Urothelium cell line (cell line): ENCODE data around the gene NTRK3.
A peak's percentile ranks its signal among the peaks of the same experiment; 100 is the strongest.

ENCODE experiments used
- DNase-seq: peaks from one replicate; pipeline ENCODE4 v3.0.0; 2011; ENCODE audit warnings: low spot score, mixed read lengths
- FAIRE-seq: peaks from 2 replicates; lab custom pipeline; 2011; peaks lifted over from hg19 to GRCh38; lab: Jason Lieb, UNC

NTRK3 gene

DNA sequence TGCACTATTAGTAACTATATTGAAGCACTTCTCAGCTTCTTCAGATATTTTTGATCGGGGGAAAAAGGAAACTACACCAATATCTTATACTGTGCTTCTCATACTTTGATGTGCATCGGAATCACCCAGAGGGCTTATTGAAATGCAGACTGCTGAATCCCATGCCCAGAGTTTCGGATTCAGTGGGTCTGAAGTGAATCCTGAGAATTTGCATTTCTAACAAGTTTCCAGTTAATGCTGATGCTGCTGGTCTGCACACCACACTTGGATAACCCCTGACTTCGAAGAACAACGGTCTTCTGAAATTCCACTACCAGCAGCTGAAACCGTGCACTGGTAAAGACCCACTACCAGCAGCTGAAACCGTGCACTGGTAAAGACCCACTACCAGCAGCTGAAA lies 243.9 kb downstream of the NTRK3 start:
- no peak for DNase-seq
- no peak for FAIRE-seq

DNA sequence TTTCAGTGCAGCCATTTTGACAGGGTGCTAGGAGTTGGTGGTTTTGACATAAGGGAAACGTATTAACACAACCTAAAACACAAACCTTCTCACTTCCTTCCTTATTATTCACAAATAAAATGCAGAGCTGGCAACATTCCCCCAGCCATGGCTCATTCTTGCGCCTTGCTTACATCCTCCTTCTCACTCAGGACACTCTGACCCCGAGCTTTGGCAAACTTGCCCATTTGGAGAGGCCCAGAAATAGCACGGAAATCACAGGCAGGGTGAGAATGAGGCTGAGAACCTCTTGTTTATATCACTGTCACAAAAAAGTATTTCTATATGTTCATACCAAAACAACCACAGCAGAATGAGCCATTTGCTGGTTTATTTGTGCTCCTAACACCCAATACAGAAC lies 244.3 kb downstream of the NTRK3 start:
- FAIRE-seq (no peak), DNase-seq (no peak)

DNA sequence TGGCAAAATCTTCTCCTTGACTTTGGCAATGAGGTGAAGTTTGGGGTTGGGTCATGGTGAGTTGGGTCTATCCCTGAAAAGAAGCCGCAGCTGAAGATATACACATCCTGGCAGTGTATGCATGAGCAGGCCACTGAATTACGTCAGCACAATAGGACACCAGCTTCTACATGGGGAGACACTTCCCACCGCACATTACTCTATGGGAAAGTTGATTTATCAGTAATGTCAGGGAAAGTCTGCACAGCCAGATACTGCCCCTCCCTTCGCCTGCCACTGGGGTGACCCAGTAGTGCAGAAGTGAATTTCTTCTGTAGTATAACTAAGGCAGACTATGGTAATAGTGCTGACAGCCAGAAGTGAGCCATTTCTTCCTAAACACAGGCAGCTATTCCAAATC lies 245.0 kb downstream of the NTRK3 start:
- no peak for FAIRE-seq
- no peak for DNase-seq

DNA sequence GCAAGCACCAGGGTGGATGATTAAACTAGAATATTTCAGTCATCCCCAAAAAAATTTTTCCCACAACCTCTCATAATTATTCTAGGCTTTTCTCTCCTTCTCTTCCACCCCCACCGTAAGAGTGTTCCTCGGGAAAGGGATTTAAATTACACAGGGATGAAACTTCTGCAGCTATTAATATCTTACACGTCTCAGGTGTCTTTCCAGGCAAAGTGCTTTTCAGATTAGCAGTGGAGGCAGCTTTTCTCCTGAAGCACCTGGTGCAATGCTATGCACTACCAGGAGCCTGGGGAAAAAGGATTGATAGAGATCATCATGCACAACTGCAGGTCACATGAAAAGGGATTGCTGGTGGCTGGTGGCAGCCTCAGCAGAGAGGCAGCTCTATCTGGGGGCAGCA lies 250.4 kb downstream of the NTRK3 start:
- DNase-seq, result no peak
- no peak for FAIRE-seq

DNA sequence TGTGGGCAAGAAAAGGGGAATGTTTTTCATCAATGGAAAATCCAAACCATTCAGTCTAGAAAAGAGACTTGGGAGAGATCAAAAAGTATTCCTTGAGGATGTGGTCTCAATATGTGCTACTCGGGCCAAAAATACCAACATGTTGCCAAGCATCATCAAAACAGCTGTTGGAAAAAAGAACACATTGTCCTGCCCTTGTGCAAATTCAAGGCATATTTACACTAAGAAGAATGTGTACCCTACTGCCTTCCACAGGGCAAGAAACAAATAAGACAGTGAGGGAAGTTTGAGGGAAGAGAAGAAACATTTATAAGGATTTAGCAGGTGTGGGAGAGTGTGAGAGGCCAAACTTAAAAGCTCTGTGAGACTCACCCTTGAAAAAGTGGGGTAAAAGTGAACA lies 252.1 kb downstream of the NTRK3 start:
- no peak for DNase-seq
- no peak for FAIRE-seq

DNA sequence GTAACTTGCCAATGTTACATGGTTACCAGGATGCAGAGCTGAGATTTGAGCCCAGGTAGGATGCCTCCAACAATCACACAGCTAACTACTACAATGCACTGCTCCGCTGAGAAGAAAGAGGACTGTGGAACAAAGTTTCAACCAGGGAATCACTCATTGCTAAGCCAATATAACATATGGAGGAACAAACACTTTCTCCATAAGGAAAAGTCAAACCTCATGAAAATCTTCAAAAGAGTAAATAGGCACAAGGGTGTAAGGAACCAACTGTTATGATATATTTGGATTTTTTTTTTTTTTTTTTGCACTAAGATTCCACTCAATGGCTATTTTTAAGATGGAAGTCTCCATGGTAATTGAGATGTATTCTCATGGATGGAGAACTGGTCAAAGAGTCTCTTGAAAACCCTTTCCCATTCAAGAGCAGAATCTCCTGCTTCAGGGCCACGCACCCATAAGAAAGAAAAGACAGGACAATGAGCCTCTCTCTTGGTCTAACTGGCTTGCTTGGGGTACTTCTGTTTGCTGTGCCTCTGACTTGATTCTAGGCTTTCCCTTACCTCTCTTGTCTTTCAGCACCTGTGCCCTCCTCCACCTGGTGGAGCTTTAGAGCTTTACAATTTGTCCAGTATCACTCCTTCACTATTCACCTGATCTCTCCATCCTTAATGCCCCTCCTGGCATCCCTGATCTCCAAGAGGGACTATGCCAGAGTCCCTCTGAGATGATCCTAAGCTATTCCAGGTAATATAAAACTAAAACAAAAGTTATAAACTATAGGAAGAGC lies 252.8 kb downstream of the NTRK3 start:
- FAIRE-seq, result no peak
- no peak for DNase-seq

DNA sequence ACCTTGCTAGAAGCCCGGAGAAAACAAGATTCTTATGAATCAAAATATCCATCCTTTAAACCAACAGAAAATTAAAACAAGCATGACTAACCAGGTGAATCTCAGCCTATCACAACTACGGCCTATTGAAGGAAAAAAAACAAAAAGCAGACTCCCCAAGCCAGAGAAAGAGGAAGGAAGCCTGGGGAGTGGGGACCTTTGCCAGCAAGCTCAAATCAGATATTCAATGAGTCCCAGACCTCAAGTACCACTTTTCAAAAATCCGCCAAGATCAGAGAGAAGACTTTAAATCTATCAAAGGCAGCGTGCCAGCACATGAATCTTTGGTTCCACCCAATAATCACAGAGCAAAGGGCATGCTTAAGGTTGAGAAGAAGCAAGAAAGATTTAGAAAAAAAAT lies 253.8 kb downstream of the NTRK3 start:
- DNase-seq, result no peak
- FAIRE-seq, result no peak

DNA sequence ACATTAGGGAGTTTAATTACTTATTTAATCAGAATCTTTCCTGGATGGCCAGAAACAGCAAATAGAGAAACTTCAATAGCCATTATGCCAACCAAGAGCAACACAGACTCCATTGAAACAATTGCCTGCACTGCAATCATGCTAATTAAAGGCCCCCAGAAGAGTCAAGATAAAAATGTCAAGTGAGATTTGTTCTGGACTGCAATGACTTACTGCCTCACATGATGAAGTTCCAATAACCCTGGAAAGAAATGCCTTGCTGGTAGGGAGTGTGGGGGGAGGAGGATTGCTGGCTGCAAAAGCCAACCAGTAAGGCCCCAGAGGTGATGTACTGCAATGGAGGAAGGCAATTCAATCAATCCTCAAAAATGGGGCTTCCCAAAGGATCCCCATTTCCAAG lies 257.9 kb downstream of the NTRK3 start:
- FAIRE-seq (no peak), DNase-seq (no peak)

DNA sequence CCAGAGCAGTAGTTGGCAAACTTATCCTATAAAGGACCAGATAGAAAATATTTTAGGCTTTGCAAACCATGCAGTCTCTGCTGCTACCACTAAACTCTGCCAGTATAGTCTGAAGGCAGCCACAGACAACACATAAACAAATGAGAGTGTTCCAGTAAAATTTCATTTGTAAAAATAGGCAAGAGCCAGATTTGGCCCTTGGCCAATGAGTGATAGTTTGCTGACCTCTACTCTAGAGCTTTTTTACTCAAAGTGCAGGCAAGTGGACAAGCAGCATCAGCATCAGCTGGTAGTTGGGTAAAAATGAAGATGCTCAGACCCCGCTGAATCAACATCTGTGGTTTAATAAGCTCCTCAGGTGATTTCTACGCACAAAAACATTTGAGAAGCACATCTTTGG lies 269.8 kb downstream of the NTRK3 start:
- FAIRE-seq (no peak), DNase-seq (no peak)

DNA sequence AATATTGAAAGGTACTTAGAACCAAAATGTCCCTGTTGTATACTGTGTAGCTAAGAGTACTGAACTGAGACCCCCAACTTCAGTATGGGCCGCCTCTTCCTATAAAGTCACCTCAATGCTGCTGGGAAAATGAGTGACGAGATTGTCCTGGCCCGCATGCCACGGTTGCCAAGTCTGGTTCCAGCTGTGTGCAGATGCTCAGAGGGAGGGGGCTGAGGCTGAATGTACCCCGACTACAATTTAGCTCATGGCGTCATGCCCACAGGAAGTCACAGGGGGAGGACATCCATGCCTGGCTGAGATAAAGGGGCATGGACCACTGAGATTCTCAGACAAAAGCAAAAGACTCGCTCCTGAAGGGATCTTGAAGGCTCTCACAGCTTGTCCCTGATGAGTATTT lies 271.1 kb downstream of the NTRK3 start:
- no peak for FAIRE-seq
- no peak for DNase-seq

DNA sequence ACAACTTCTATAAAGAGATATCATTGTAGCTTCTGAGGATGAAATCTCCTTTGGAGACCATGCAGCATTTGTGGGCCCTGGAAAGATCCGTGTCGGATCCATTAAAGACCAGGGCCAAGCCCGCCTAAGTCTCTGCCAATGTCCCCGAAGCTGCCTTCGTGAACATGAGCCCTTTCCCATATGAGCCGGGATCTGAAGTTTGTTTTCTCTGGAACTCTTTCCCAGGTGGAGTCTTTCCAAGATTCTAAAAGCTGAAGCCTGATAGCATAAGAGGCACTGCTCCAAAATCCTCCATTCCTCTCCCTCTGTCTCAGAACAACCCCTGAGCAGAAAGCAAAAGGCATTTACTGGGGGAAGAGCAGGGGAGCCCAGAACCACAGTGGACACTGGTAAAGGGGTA lies 274.6 kb downstream of the NTRK3 start:
- FAIRE-seq (no peak), DNase-seq (no peak)

DNA sequence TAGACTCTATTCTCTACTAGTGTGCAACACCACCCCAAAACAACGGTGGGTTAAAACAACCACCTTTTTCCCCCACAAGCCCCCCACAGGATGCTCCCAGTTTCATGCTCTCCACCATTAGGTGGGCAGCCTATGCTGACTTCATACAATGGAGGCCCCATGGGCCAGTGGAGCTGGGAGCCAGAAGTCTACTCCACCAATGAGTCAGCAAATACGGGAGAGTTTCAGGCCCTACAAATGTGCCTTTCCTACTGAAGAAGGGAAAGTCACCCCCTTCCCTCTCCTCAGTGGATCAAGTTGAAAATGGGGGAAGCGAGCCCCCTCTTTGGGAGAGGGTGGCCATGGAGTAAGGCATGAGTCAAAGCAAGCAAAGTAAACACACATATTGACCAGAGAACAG lies 278.6 kb downstream of the NTRK3 start:
- DNase-seq, result no peak
- FAIRE-seq, result no peak

DNA sequence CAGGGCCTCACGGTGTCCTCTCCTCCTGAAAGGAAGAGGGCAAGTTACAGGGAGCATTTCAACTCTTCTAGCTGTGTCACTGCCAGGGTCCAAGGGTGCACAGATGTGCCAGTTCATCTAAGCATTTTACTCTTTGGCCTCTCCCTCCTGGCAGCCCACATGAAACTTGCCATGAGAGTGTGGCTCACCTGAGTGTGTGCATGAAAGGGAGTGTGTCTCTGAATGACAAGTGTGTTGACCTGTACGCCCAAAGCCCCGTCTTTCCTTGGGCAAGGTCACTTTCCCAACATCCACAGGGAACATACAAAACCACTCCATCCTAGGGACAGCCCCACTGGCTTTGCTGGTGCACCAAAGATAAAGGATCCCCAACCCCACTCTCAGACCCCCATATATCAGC lies 280.0 kb downstream of the NTRK3 start:
- FAIRE-seq (peak; percentile 40), DNase-seq (no peak)

DNA sequence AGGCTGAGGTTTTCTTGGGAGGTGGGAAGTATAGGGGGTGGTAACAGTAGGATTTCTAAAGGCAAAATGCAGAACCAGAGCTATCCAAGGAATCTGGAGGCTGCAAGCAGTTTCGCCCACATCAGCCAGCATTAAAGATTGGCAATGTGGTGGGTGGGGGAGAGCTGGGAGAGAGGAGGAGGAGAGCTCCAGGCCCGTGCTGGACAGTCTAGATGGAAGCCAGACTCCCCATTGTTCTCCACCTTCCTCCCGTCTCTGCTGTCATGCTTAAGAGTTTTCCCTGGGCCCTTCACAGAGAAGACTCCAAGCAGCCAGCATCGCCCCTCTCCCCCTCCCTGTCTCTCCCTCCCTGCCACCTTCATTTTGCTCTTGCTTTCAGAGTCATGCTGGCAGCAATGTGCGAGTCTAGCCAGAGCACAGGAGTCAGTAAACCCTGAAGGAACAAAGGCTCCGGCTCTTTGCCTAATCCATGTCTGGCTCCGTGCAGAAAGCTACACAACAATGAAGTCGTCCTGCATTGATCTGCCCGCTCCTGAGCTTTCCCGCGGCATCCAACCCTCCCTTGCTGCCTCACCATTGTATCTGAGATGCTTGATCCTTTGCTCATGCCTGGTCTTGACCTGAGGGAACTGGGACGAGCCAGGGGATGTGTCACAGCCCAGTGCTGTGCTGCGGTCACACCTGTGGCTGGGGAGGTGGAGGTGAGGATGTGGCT lies 282.9 kb downstream of the NTRK3 start:
- DNase-seq (peak; percentile 64), FAIRE-seq (peak; percentile 40)

DNA sequence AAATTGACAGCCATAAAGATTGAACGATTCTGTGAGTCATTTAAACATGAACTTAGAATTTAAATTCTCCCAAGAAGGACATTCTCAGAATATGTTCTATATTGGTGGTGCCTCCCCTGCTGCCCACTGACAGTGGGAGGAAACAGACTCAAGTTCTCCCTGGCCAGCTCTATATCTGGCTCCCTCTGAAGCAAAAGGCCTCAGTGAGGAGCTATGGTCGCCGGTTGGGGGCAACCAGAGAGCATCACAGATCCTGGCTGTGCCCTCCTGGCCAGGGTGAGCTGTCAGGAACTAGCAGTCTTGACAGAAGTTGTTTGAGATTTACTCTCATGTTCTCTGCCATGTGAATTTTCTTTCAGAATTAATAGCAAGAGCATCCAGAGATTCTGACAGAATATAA lies 285.5 kb downstream of the NTRK3 start:
- no peak for FAIRE-seq
- no peak for DNase-seq

DNA sequence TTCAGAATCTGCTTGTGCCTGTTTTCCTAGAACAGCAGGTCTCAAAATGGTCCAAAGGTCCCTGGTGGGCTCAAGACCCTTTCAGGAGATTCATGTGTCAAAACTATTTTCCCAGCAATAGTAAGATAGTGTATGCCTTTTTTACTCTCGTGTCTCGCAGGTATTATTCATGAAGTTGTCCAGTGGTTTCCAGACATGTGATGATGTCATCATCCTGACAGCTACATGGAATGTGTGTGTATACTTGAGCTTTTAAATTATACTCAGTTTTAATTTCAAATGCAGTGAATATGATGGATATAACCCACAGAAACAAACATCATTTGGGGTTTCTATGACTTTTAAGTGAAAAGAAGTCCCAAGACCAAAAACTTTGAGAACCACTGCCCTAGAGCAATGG lies 288.6 kb downstream of the NTRK3 start:
- DNase-seq, result no peak

DNA sequence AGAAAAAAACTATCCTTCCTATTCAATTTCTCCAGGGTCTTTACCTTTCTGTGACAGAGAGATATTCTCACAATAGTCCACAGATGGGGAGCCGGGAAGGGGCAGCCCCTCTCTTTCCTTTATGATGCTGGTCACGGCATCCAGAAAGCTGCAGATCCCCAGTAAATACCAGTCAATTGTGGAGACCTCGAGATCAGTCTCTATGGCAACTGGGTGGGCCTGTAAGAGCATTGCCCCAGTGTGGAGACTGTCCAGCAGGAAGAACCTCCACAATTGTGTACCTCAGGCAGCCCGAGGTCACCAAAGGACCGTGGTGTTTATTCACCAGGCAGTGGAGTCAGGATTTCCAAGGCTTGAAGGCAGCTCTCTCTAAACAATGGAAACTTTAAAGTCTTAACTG lies 291.2 kb downstream of the NTRK3 start:
- DNase-seq, result no peak
- FAIRE-seq, result no peak

More for the DNA sequence above, 288.6 kb downstream of the NTRK3 start:
- no peak for FAIRE-seq

DNA sequence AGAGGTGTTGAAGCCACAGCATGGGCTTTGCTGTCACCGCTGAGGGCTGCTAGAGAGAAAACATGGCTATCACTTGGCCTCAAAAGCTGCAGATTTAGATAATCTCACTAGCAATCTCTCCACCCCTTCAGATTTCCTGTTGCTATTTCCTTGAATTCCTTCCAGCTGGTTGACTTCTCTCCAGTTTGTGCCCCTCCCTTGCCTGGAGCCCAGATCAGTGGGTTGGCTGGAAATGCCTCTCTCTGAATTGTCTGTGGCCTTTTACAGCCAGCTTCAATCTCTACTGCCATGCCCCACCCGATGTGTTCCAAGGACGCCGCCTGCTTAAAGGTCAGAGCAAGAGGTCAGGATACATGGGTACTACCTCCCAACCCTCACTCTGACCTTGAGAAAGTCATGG lies 294.1 kb downstream of the NTRK3 start:
- FAIRE-seq (no peak), DNase-seq (no peak)

DNA sequence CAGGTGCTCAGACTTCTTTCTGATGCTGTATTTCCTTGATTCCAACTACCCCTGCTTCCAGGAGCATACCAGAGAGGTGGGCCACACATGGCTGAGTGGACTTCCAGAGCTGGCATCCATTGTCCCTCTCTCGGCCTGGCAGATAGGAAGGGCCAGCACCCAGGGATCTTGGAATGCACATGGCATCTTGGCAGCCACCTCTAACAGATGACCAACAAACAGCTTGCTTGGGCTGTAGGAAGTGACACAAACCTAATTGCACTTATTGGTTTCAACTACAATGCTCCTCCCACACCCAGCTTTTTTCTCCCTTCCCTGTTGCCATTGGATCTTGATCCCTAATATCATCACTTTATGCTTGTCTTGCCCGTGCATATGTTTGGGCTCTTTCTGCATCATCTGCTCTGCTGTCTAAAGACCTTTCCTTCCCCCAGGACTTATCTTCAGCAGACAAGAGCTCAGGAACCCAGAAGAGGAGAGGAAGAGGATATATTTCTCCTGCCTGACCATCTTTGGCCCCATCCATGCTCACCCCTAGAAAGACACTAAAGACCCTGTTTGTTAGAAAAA lies 294.6 kb downstream of the NTRK3 start:
- DNase-seq (no peak), FAIRE-seq (no peak)

DNA sequence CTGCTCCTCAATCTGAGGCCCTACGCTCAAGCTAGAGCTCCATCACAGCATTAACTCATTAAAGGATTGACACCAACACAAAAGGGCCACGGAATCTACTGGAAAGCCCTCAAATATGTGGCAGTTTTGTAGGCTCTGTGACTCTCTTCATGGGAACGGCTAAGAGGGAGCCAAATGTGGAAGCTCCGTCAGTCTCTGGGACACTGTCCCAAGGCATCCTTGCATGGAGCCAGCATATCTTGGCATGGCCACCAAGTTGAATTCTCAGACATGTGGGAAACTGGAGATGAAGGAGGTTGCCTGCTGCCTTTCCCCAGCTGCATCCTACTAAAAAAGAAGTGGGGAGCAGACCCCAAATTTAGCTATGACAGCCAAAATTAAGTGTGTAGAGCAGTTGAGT lies 296.9 kb downstream of the NTRK3 start:
- FAIRE-seq (no peak), DNase-seq (no peak)

DNA sequence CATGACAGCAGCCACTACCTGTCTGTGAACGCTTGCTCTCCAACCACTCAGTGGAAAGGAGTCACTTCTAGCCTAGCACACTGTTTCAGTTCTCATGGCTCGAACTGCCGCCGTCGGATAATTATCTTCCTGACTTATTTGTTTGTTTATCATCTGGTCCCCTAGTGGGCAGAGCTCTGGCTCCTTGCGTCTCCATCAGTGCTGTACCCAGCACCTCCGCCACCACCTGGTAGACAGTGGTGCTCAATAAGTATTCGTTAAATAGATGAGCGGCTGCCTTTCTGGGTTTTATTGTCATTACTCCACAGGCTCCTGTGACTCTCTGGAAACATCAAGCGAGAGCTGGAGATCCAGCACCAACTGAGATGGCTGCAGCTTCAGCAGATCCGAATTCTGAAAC lies 297.5 kb downstream of the NTRK3 start:
- FAIRE-seq, result no peak

DNA sequence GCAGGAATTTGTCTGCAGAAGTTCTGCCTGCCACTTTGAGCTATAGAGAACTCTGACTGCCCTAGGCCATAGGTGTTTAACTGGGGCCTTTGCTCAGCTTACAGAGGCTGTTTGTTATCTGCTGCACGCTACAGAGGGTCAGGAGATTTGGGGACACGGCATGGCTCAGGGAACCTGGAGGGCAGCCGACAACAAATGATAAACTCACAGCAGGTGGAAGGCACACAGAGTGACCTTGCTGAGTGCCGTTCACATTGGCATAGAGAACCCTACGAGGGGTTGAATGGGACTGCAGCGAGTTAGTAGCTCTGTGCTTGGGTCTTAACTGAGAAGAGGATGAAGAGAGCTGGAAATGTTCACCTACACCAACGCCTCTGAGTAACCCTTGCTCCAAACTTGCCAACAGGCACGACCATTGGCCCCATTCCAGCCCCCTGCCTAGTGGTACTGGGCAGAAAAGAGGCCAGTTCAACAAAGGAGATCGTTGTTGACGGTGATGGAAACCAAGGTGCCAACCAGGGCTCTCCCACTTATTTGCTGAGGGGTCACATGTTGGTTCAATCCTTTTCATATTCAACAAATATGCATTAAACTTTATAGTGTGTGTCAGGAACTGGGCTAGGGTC lies 301.1 kb downstream of the NTRK3 start:
- no peak for FAIRE-seq
- DNase-seq, result no peak

More for the DNA sequence above, 297.5 kb downstream of the NTRK3 start:
- DNase-seq, result no peak
